Hepatocyte (in vitro differentiated cells): ENCODE data around the gene NRXN2. TPM values are rescaled to one million over a fixed set of nuclear protein-coding genes. Genes with fewer than 3 reads are reported as not detected.

ENCODE experiments used
- DNase-seq: peaks from one replicate; pipeline ENCODE4 v3.0.0-alpha.2; 2016; ENCODE audit warnings: low spot score
- H2AFZ ChIP-seq: fragments of 200-600 bp; sonication (generic); 2 replicates; pipeline ENCODE4 v1.6.0; 2016; ENCODE audit warnings: antibody characterized with exemption, mild to moderate bottlenecking
- H3K27ac ChIP-seq: fragments of 200-600 bp; sonication (generic); 2 replicates; pipeline ENCODE4 v1.5.1; 2016; ENCODE audit warnings: mild to moderate bottlenecking
- H3K27me3 ChIP-seq: fragments of 200-600 bp; sonication (generic); 2 replicates; pipeline ENCODE4 v1.6.1; 2016
- H3K36me3 ChIP-seq: fragments of 200-600 bp; sonication (generic); replicated peaks from 2 replicates; pipeline ENCODE4 v1.5.1; 2016; ENCODE audit warnings: low read depth; ENCODE audit not compliant: insufficient read depth
- H3K4me1 ChIP-seq: fragments of 200-600 bp; sonication (generic); 2 replicates; pipeline ENCODE4 v1.5.1; 2016; ENCODE audit warnings: mild to moderate bottlenecking, moderate library complexity; ENCODE audit not compliant: insufficient read depth
- H3K4me2 ChIP-seq: fragments of 200-600 bp; sonication (generic); 2 replicates; pipeline ENCODE4 v1.6.0; 2016
- H3K4me3 ChIP-seq: fragments of 200-600 bp; sonication (generic); 2 replicates; pipeline ENCODE4 v1.5.1; 2016; ENCODE audit warnings: mild to moderate bottlenecking
- H3K79me2 ChIP-seq: fragments of 200-600 bp; sonication (generic); 2 replicates; pipeline ENCODE4 v1.6.0; 2017; ENCODE audit warnings: mild to moderate bottlenecking
- H3K9me2 ChIP-seq: fragments of 200-600 bp; sonication (generic); replicated peaks from 2 replicates; pipeline ENCODE4 v1.6.0; 2017; ENCODE audit warnings: mild to moderate bottlenecking; ENCODE audit not compliant: insufficient read depth
- H3K9me3 ChIP-seq: fragments of 200-600 bp; sonication (generic); 2 replicates; pipeline ENCODE4 v1.5.1; 2016; ENCODE audit warnings: low read depth, mild to moderate bottlenecking
- H4K20me1 ChIP-seq: fragments of 200-600 bp; sonication (generic); 2 replicates; pipeline ENCODE4 v1.6.0; 2016; ENCODE audit warnings: mild to moderate bottlenecking; ENCODE audit not compliant: insufficient read depth, poor library complexity, severe bottlenecking
- EZH2 ChIP-seq: fragments of 200-600 bp; sonication (generic); IDR thresholded peaks from 2 replicates; pipeline ENCODE4 v1.6.1; 2016; ENCODE audit warnings: antibody characterized with exemption, mild to moderate bottlenecking, borderline replicate concordance
- EZH2phosphoT487 ChIP-seq: fragments of 200-600 bp; sonication (generic); IDR thresholded peaks from one replicate; pipeline ENCODE4 v1.6.1; 2018; ENCODE audit warnings: antibody characterized with exemption, mild to moderate bottlenecking, low read depth, moderate library complexity; ENCODE audit not compliant: unreplicated experiment, severe bottlenecking
- WGBS: methylation state at CpG from one replicate; pipeline ENCODE4 v1.1.6; 2016; ENCODE audit warnings: low lambda C conversion rate; ENCODE audit errors: missing lambda C conversion rate; 5-methylcytosine and 5-hydroxymethylcytosine counted together
- polyA plus RNA-seq: library from polyadenylated mRNA; unstranded; fragments of >200 nt; fragmentation: Nextera tagmentation; extraction: Ambion mirVana; gene quantifications from 2 replicates; pipeline ENCODE4 v1.2.1, GENCODE V29; 2016
- total RNA-seq: library from RNA; depleted of rRNA; stranded (reverse); fragments of >200 nt; gene quantifications from 2 replicates; pipeline ENCODE4 v1.2.3, GENCODE V29; 2014
- TF ChIP-seq, protein P1 (sequence below): fragments of 200-600 bp; sonication (generic); IDR thresholded peaks from 2 replicates; pipeline ENCODE4 v1.5.1; 2016; ENCODE audit warnings: antibody characterized with exemption, mild to moderate bottlenecking; ENCODE audit not compliant: poor library complexity

NRXN2 gene
- total and polyA plus RNA-seq, 2 experiments from 2014 or later = 0.83 to 1.7 TPM

DNA sequence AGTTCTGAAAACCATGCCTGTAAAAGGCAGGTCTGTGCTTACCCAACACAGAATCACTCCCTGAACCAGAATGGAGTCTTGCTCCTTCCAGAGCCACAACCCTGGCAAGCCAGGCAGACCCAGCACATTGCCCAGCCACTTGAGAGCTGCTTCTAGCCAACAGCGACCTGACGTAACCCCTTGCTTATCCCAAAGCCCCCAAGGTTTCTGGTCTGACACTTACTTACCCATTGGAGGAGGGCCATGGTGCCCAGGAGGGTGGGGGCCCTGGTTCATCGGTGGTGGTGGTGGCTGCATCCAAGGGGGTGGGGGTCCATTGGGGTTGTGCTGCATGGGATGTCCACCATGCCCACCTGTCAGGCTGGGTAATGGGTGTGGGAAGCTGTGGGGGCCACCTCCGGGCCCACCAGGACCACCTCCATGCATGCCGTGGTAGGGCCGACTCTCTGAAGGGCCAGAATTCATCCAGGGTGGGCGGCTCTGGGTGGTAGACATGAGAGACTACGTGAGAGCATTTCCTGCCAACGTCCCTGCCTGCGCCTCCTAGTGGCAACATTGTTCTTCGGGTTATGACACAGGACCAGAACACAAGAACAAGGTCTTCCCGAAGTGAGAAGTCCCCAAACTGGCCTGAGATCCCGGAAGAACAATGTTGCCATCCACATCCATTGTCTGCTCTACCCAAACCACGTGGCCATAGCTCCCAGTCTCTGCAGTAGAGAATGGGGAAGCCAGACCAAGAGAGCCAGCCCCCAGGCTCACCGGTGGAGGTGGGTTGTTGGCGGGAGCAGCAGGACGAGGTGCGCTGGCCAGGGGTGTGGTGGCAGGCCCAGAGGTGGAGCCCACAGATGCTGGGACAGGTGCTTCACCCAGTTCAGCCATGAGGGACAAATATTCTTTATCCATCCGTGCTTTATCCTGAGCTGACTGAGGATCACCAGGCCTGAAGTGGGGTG lies 44.6 kb upstream of the NRXN2 start:
- no peak overlapping the region for H3K4me2 ChIP-seq
- DNase-seq = peak; percentile 79
- no peaks in the 10 kb centered on the region for H3K9me3 ChIP-seq
- no peaks in the 10 kb centered on the region for H3K4me1 ChIP-seq
- H3K79me2 ChIP-seq = peaks cover 53% of the 10 kb centered on the region
- no peak overlapping the region for H3K27ac ChIP-seq
- WGBS = 74% methylated on average over 19 of the region's 19 CpGs
- H3K9me2 ChIP-seq = no peaks in the 10 kb centered on the region
- no peak overlapping the region for H3K4me3 ChIP-seq
- H3K27me3 ChIP-seq = no peaks in the 10 kb centered on the region
- H3K36me3 ChIP-seq = peaks cover 6% of the 10 kb centered on the region
- no peak overlapping the region for H2AFZ ChIP-seq
- peaks cover 94% of the 10 kb centered on the region for H4K20me1 ChIP-seq
- TF ChIP-seq EZH2 = no peak
- TF ChIP-seq, protein P1, sequence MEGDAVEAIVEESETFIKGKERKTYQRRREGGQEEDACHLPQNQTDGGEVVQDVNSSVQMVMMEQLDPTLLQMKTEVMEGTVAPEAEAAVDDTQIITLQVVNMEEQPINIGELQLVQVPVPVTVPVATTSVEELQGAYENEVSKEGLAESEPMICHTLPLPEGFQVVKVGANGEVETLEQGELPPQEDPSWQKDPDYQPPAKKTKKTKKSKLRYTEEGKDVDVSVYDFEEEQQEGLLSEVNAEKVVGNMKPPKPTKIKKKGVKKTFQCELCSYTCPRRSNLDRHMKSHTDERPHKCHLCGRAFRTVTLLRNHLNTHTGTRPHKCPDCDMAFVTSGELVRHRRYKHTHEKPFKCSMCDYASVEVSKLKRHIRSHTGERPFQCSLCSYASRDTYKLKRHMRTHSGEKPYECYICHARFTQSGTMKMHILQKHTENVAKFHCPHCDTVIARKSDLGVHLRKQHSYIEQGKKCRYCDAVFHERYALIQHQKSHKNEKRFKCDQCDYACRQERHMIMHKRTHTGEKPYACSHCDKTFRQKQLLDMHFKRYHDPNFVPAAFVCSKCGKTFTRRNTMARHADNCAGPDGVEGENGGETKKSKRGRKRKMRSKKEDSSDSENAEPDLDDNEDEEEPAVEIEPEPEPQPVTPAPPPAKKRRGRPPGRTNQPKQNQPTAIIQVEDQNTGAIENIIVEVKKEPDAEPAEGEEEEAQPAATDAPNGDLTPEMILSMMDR = peak; percentile 59

DNA sequence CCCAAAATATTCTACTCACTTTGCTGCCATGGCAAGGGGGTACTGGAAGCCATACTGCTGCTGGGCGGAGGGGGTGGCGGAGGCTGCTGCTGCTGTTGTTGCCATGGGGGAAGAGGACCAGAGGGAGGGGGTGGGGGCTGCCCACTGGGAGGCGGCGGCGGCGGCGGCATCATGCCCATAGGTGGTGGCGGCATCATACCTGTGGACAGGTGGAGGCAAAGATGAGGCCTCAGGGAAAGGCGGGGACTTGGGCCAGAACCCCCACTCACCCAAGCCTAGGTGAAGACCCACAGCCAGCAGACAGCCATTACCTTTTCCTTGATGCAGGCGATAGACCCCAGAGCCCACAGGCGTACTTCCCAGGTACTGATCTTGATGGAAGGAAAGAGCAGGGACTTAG lies 43.9 kb upstream of the NRXN2 start:
- H3K9me2 ChIP-seq = no peaks in the 10 kb centered on the region
- H3K27ac ChIP-seq = no peak overlapping the region
- H3K27me3 ChIP-seq = no peaks in the 10 kb centered on the region
- no peaks in the 10 kb centered on the region for H3K9me3 ChIP-seq
- WGBS = 100% methylated on average over 4 of the region's 11 CpGs
- no peaks in the 10 kb centered on the region for H3K4me1 ChIP-seq
- TF ChIP-seq, protein P1 = no peak
- TF ChIP-seq EZH2phosphoT487 (no peak), EZH2 (no peak)
- DNase-seq = no peak
- H3K79me2 ChIP-seq = peaks cover 46% of the 10 kb centered on the region
- H3K4me2 ChIP-seq = no peak overlapping the region
- peaks cover 91% of the 10 kb centered on the region for H4K20me1 ChIP-seq
- no peak overlapping the region for H3K4me3 ChIP-seq
- H2AFZ ChIP-seq = no peak overlapping the region
- peaks cover 6% of the 10 kb centered on the region for H3K36me3 ChIP-seq

DNA sequence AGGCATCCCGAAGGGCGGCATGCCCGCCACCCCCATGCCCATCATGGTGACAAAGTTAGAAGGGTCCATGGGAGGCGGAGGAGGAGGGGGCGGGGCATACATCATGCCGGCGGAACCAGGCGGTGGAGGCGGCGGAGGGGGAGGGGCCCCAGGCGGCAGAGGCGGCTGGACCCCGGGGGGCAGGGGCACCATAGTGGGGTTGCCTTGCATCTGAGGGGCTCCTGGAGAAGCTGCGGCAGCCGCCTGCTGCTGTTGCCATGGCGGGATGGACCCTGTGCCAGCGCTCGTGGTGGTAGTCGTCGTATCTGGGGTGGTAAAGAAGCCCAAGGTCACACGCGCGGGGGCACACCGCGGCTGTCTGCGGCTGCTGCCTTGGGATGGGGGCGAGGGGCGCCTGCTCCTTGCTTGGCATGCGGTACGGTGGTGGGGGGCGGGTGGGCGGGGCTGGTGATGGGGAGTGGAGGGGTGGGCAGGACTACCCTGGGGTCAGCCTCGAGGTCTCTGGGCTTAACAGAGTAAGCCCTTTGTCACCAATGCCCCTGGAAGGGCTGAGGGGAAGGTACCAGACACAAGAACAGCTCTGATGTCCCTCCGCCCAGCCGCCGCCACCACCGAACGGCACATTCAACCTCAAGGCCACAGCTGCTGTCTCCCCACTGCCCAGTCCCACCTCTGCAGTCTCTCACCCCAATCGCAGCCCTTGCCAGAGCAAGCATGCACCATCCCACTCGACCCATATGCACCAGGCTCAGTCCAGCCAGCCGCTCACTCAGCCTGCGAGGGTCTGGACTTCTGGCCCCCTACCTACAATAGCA lies 43.1 kb upstream of the NRXN2 start:
- no peak overlapping the region for H3K27ac ChIP-seq
- no peak overlapping the region for H2AFZ ChIP-seq
- no peak overlapping the region for H3K4me2 ChIP-seq
- TF ChIP-seq EZH2 (no peak), EZH2phosphoT487 (no peak)
- TF ChIP-seq, protein P1 = no peak
- WGBS = 96% methylated on average over 25 of the region's 42 CpGs
- H3K79me2 ChIP-seq = peaks cover 37% of the 10 kb centered on the region
- no peaks in the 10 kb centered on the region for H3K4me1 ChIP-seq
- H4K20me1 ChIP-seq = peaks cover 83% of the 10 kb centered on the region
- H3K36me3 ChIP-seq = peaks cover 6% of the 10 kb centered on the region
- no peak for DNase-seq
- H3K27me3 ChIP-seq = no peaks in the 10 kb centered on the region
- no peaks in the 10 kb centered on the region for H3K9me2 ChIP-seq
- H3K9me3 ChIP-seq = no peaks in the 10 kb centered on the region
- no peak overlapping the region for H3K4me3 ChIP-seq
